Stimulated activated CD8-positive, alpha-beta memory T cell treated with anti-CD3 and anti-CD28 coated beads, Interleukin-4, amount 100 ng/mL, for 24 hours (primary cell): Measurements from ENCODE around the gene SMARCA2.

Source experiments
- DNase-seq: peaks from one replicate; pipeline ENCODE4 v3.0.0-alpha.2; 2020; ENCODE audit warnings: low read depth

SMARCA2 gene

GRCh38 chr9:2215921-2216441, 200.8 kb downstream of the SMARCA2 start:
- no peak for DNase-seq

- DNase-seq = no peak
Observed at GRCh38 chr9:2216591-2216990, 201.4 kb downstream of the SMARCA2 start.

GRCh38 chr9:2217540-2217939, 202.4 kb downstream of the SMARCA2 start:
- no peak for DNase-seq

- no peak for DNase-seq
Observed at GRCh38 chr9:2220036-2220435, 204.9 kb downstream of the SMARCA2 start.

- no peak for DNase-seq
Observed at GRCh38 chr9:2227144-2227867, 212.2 kb downstream of the SMARCA2 start.

GRCh38 chr9:2228132-2228531, 213.0 kb downstream of the SMARCA2 start:
- no peak for DNase-seq

- no peak for DNase-seq
Observed at GRCh38 chr9:2228641-2229040, 213.5 kb downstream of the SMARCA2 start.

GRCh38 chr9:2229109-2229721, 214.1 kb downstream of the SMARCA2 start:
- no peak for DNase-seq

- DNase-seq = no peak
Observed at GRCh38 chr9:2230362-2230761, 215.2 kb downstream of the SMARCA2 start.

- DNase-seq = no peak
Observed at GRCh38 chr9:2231101-2231500, 216.0 kb downstream of the SMARCA2 start.

- DNase-seq = no peak
Observed at GRCh38 chr9:2231829-2232228, 216.7 kb downstream of the SMARCA2 start.

GRCh38 chr9:2233274-2233673, 218.1 kb downstream of the SMARCA2 start:
- no peak for DNase-seq

GRCh38 chr9:2234371-2234893, 219.3 kb downstream of the SMARCA2 start:
- no peak for DNase-seq

GRCh38 chr9:2235623-2236022, 220.5 kb downstream of the SMARCA2 start:
- no peak for DNase-seq

GRCh38 chr9:2236850-2237249, 221.7 kb downstream of the SMARCA2 start:
- no peak for DNase-seq

- no peak for DNase-seq
Observed at GRCh38 chr9:2241461-2241835, 226.3 kb downstream of the SMARCA2 start.

- peak; percentile 35 for DNase-seq
Observed at GRCh38 chr9:2241836-2242741, 226.9 kb downstream of the SMARCA2 start.

GRCh38 chr9:2242831-2243330, 227.7 kb downstream of the SMARCA2 start:
- DNase-seq = no peak
